ENCODE data around the gene FAM20C. TPM values are rescaled to one million over a fixed set of nuclear protein-coding genes. Genes with fewer than 3 reads are reported as not detected.
"Not testable (repeated sequence)": the region's sequence is repeated elsewhere in the genome, so short reads cannot be mapped to it uniquely, and the experiment has no call there.

Gene FAM20C
- total RNA-seq, 1 donor from 2014 or later = 29.7 TPM

DNA sequence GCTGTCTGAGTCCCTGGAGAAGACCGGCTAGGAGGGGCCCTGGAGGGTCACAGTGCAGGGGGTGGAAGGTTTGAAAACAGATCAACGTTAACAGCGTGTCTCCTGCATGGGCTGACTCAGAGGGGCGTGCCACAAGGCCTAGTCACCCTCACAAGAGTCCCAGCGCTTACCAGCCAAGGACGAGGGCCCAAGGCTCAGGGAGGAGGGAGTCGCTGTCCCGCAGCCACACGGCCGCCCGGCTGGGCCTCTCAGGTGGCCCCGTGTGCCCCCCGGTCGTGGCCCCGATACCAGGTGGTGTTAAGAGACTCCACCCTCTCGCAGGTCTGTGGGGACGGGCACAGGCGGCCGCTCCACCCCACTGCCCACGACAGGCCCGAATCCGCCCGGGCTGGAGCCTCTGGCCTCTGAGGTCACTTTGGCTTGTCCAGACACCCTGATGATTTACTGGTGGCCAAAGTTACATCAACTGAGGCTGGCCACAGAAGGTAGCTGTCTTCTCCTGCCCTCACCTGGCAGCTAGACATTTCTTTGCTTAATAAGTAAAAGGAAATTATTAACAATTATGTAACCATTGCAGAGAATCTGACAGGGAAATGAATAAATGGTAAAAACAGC lies 34.0 kb downstream of the FAM20C start:
- no peak for DNase-seq

DNA sequence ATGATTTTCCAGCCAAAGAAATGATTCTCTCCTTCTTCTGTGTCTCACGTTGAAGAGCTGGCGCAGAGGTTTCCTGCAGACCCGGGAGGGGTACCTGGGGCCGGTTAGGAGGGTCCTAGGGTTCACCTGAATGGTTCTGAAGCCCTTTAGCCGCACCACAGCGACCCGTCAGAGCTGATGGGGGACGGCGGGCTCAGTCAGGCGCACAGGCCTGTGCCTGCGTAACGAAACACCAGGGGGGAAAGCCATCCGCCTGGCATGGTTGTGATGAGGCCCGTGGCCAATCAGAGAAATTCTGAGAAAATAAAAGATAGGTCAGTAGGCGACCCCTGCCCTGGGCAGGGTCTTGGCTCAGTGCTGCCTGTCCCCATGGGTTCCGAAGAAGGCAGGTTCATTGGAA lies 35.6 kb downstream of the FAM20C start:
- no peak for DNase-seq

DNA sequence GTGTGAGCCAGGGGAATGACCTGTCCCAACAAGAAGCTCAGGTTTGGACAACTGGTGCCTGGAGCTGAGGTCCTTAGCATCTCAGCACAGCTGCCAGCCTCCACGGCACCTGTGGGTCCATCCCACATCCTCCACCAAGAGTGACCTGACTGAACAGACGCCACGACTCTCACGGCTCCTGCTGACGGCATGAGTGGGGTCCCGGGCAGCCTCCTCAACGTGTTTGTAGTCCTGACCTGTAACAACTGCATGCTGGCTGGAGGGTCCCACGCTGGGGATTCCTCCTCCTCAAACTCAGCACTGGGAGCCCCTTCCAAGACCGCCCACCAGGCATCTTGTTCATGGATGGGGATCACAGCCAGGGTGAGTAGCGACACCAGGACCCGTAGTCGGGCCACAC lies 36.2 kb downstream of the FAM20C start:
- no peak for DNase-seq

DNA sequence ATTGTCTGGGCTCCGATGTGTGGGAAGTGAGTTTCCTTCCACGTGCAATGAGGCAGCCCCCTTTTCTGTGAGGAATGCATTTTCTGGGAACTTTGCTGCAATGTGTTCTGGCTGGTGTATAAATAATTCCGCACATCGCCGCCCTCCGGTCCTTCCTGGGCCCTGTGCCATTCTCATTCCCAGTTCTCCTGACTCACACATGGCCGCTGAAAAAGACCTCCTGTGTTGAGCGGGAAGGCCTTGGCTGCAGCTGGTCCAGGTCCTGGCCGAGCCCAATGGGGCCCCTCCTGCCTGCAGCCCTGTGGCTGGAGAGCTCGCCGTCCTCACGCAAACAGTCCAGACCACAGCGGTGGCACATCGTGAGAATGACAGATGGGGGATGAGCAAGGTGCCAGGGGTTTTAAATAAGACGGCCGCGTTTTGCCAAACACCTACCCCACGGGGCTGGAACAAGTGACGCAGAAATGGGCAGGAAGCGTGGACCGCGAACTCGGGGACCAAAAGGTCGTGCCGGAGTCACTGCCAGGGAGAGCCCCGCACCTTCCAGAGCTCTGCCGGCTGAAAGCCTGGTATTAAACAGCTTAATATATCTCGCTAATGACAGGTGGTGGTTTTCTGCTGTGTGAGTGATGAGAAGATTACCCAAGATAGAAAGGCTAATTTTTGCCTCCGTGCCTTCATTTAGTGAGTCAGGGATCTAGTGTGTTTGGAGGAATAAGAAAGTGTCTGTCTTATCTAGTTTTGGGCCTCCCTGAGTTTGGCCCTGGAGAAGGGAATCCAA lies 37.0 kb downstream of the FAM20C start:
- DNase-seq = peak; percentile 93

DNA sequence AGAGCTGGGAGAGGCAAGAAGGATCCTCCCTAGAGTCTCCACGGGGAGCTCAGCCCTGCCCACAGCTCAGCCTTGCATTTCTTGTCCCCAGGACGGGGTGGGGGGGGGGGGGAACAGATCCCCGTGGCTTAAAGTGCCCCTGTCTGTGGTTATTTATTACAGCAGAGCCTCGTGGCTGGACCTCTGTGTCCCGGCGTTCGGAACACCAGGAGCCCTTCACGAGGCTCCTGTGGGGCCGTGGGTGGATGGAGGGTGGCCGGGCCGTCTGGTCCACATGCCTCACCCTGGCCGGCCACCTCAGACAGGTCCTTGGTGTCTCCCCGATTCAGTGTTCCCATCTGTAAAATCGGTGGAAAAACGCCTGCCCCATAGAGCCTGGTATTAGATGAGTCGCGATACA lies 37.9 kb downstream of the FAM20C start:
- no peak for DNase-seq

DNA sequence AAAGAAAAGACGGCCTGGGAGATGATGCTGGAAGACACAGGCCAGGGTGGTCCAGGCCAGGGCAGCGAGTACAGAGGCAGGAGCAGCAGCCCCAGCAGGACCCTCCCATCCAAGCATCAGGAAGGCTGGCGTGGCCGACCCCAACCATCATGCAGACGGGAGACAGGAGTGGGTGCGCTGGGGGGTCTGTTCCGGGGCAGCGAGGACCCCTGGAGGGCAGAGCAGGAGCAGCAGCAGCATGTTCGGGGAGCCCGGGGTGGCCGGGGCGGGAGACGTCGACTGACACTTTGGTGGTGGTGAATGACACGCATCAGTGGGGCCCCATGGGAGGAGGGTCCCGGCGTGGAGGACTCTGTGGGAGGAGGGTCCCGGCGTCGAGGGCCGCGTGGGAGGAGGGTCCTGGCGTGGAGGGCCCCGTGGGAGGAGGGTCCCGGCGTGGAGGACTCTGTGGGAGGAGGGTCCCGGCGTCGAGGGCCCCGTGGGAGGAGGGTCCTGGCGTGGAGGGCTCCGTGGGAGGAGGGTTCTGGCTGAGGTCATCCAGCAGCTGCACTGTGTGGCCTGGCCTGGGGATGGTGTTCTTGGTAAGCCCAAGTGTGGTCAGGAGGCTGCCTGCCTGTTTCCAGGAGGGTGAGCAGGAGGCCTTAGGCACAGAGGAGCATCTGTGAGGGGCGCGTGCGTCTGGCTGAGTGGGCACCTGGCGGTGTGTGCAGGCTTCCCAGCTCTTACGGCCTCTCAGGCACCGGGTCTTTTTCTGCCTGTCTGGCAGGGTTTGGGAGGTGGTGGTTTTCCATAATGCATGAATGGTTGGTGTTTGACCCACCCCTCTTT lies 38.9 kb downstream of the FAM20C start:
- DNase-seq = no peak

DNA sequence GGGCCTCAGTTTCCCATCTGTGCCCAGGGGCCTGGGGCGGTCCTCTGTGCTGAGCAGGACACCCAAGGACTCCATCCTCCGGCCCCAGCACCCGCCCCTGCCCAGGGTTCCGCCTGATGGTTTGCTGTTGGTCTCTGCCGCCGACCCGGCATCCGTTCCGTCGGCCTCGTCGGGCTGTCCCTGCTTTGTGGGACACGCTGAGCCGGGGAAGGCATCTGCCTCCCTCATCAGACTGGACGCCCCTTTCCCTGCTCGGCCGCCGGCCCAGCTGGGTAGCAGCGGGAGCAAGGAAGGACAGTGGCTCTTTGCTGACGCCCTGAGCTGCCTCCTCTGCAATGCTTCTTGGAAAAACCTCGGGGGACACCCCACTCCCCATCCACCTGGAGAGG lies 39.5 kb downstream of the FAM20C start:
- DNase-seq = no peak

DNA sequence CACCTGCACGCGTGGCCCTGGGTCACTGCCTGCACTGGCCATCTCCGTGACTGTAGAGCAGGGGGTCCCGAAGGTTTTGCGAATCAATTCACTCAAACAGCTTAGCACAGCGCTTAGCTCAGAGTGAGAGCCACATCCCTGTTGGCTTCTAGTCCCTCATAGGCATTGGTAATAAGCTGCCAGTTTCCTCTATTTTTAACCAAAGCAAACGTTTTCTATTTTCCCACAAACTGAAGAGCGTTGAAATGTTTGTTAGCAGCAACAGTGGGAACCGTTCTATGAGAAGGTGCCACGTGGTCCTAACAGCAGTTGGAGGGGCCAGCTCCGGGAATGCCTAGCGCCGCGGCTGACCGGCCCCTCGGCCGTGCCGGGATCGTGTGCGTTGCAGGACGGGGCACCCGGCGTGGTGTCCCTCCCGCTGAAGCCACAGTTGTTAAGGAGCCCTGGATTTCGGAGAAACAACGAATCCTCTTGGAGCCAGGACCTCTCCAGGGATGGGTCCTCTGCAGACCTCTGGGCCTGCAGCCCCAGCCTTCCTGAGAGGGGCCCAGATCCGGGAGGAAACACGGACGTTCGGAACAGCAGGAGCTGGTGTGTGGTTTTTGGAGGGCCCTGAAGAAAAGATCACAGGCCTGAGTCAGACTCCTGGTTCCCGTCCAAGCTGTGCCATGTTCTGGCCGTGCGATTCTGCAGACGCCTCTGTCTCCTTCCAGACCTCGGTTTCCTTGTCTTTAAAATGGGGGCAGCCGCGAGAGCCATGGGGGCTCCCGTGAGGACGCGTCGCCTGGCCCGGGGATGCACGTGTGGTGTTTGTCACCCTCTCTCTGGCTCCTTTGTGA lies 40.3 kb downstream of the FAM20C start:
- peak; percentile 41 for DNase-seq

DNA sequence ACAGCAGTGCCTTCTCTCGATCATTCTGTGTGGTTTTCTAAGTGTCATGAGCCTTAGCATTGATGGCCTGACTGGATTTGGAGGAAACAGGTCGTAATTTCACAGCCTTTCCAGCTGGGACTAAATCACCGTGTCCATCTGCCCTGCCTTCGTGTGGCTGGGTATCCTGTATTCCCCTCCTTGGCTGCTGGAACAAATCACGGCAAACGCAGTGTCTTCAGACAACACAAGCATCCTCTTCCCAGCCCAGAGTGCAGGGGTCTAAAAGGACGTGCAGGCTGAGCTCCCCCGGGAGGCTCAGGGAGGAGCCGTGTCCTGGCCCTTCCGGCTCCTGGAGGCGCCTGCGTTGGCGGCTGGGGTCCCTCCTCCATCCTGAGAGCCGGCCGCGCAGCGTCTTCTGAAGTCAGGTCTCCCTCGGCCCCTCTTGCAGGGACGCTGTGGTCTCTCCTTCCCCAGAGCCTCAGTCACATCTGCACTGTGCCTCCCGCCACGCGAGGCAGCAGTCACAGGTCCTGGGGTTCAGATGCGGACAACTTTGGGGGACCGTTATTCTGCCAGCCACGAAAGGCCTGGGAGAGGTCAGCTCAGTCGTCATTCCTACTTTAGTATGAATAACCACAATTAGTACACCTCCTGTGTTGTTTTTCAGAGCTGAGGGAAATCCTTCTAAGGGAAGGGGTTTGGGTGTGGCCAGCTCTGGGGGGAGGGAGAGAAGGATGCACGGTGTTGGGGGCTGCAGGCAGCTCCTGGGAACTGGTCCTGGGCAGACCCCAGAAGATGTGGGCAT lies 41.1 kb downstream of the FAM20C start:
- DNase-seq = peak; percentile 61

DNA sequence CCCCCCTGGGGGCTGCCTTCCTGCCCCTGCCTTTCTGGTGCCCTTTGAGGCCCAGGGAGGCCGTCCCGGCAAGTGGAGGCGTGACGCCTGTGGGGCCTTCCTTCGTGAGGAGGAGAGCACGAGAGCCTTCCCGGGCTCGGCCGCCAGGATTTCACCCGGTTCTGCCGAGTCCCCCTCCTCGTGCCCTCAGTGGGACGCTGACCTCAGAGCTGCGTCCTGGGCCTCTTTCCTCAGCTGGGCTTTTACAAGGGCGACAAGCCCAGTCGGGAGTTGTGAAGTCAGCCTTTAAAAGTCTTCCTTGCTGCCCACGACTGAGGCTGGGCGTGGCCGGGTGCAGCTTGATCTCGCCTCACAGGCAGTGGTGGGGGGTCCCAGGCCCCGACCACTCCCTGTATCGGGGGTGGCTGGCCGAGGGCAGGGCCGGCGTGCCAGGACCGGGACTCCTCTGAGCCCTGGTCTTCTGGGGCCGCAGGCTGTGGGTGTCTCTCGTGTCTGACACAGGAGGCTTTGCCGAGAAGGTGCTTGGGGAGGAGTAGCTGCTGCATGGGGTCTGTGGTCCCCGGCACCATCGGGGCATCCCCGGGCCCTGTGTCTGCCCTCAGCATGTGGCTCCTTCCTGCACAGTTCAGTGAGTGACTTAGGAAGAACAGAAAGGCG lies 41.8 kb downstream of the FAM20C start:
- DNase-seq = no peak

DNA sequence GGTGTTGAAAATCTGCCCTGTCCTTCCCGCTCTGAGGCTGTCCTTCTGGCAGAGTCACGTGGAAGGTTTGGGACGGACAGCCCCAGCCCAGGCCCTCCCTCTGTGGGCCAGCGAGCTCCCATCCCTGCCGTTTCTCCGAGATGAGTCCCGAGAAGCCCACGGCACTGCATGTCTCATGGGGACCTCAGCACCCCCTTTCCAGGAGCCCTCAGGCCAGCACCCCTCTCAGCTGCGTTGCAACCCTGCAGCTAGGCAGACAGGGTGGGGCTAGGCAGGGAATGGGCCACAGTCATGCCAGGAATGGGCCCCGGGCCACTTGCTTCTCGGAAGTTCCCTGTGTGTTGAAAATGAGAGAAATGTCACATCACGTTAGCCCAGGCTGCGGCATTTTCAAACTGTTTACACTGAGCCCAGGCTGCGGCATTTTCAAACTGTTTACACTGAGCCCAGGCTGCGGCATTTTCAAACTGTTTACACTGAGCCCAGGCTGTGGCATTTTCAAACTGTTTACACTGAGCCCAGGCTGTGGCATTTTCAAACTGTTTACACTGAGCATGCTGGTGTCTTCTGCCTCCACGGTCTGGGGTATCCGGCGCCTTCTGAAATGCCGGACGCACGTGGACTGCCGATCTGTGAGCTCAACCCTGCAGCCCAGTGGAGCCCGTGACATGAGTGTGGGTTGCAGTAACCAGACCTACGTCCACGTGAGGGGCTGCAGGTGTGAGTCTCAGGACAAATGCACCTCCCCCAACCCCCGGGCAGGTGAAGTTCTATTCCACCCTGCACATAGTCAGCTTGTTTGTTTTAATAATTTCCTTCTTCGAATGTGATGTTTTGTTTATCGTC lies 42.6 kb downstream of the FAM20C start:
- peak; percentile 49 for DNase-seq

DNA sequence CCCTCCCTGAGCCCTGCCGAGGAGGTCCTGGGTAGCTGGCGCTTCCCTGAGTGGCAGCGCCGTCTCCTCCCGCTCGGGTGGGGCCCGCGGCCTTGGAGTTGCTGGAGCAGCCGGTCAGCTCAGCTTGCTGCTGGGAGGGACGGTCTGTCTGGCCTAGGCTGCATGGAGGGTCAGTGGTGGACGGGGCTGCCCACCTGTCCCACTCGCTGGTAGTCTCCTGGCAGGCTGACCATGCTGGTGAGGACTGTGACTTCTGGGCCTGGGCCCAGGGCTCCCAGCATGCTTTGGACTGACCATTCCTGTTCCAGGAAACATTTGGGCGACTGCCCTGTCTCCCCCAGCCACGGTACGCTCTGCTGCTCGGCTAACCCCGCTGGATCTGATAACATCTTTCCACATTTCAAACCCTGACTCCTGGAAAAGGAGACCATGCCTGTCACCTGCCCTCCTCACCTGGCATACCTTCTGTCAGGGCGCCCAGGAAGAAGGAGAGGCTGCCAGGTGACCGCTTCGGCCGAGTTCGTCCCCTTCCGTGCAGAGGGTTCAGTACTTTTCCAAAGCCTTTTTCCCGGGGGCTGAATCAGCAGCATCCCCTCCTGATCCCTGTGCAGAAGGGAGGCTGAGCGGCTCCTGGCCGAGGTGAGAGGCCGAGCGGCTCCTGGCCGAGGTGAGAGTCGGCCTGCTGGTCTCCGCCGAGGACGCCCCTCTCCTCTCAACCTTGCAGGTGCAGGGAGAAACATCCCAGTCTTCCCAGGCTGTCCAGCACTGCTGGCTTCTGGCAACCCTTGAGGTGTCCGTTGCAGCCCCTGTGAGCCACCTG lies 43.4 kb downstream of the FAM20C start:
- DNase-seq = no peak

DNA sequence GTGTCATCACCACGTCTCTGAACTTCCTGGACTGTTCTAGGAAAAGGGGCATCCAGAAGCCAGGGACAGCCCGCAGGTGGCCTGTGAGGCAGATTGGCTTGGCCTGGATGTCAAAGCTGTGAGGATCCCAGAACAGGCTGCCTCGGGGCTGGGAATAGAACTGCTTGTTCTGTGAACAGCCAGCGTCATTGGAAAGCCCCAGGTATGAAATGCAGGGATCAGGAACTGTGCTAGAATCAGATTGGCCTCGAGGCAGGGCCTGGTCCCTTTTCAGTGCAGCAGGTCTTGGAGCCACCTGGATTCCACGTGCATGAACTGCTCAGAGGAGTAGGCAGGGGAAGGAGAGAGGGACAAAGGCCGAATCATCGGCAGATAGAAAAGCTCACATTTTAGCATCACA lies 44.6 kb downstream of the FAM20C start:
- DNase-seq = no peak

DNA sequence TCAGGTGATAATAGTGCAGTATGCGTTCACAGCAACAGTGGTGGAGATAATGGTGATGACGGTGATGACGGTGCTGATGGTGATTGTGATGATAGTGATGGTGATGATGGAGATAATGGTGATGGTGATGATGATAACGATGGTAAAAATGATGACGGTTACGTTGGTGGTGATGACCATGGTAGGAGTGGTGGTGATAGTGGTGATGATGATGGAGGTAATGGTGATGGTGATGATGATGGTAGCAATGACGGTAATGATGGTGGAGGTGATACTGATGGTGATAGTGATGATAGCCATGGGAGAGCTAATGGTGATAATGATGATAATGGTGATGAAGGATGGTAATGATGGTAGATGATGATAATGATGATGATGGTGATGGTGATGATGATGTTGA lies 45.0 kb downstream of the FAM20C start:
- no peak for DNase-seq

DNA sequence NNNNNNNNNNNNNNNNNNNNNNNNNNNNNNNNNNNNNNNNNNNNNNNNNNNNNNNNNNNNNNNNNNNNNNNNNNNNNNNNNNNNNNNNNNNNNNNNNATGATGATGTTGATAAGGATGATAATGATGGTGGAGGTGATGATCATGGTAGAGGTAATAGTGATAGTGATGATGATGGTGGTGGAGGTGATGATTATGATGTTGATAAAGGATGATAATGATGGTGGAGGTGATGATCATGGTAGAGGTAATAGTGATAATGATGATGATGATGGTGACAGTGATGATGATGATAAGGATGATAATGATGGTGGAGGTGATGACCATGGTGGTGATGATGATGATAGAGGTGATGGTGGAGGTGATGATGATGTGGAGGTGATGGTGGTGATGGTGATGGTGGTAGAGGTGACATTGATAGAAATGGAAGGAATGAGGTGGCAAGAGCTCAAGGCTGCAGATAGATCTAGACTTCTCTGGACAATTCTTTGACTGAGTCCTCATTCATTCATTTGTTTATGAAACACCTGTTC lies 47.8 kb downstream of the FAM20C start:
- no peak for DNase-seq

DNA sequence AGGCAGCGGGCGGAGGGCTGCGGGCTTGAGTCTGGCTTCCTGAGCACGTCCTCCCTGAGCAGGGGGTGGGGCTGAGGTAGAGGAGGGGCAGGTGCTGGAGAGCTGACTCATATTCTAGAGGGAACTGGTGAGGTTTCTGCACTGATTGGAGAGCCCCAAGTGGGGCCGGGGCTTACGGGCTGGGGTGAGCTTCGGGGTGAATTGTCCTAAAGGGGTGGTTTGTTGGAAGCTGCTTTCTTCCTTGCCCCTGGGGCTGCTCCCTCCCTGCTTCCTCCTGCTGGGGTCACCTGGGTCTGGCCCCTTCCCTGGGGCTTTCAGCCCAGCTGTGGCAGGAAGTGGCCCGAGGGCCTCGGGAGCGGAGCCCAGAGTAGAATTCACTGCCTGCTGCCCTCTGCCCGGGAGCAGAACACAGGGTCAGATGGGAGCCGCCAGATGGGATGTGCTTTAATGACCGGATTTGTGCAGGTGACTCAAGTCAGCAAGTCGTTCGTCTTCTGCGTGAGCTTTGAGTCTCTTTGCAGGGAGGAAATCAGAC lies 48.6 kb downstream of the FAM20C start:
- no peak for DNase-seq

DNA sequence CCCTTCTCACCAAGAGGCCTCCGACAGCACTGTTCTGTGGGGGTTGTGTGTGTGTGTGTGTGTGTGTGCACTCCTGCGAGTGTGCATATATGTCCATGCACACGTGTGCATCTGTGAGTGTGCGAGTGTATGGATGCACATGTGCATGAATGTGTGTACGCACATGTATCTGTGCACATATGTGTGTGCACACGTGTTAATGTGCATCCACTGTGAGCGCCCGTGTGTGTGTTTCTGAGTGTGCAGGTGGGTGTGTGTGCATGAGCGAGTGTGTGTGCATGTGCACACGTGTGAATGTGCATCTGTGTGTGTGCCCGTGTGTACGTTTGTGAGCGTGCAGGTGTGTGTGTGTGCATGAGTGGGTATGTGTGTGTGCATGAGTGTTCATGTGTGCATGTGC lies 49.1 kb downstream of the FAM20C start:
- DNase-seq = no peak

DNA sequence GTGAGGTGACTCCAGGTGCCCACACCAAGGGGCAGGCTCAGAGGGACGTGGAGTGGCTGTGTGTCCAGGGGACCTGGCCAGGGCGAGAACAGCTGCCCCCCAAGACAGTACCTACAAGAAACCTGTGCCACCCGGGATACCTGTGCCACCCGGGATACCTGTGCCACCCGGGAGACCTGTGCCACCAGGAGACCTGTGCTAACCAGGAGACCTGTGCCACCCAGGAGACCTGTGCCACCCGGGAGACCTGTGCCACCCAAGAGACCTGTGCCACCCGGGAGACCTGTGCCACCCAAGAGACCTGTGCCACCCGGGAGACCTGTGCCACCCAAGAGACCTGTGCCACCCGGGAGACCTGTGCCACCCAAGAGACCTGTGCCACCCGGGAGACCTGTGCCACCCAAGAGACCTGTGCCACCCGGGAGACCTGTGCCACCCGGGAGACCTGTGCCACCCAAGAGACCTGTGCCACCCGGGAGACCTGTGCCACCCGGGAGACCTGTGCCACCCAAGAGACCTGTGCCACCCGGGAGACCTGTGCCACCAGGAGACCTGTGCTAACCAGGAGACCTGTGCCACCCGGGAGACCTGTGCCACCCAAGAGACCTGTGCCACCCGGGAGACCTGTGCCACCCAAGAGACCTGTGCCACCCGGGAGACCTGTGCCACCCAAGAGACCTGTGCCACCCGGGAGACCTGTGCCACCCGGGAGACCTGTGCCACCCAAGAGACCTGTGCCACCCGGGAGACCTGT lies 50.6 kb downstream of the FAM20C start:
- not testable (repeated sequence) for DNase-seq
